HG03460 (cell line): Measurements from ENCODE around the gene FGB.

Source experiments
- ATAC-seq: cut with Tn5 transposase; IDR thresholded peaks from one replicate; pipeline ENCODE4 v1.9.1; 2021; ENCODE audit not compliant: unreplicated experiment

FGB gene

DNA sequence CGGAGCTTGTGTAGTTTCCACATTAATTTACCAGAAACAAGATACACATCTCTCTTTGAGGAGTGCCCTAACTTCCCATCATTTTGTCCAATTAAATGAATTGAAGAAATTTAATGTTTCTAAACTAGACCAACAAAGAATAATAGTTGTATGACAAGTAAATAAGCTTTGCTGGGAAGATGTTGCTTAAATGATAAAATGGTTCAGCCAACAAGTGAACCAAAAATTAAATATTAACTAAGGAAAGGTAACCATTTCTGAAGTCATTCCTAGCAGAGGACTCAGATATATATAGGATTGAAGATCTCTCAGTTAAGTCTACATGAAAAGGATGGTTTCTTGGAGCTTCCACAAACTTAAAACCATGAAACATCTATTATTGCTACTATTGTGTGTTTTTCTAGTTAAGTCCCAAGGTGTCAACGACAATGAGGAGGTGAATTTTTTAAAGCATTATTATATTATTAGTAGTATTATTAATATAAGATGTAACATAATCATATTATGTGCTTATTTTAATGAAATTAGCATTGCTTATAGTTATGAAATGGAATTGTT lies at the start of gene FGB:
Gene FGB (plus strand): TSS at position 315 of the 558 bp plus-strand sequence. CDS start 8 bp downstream, at position 323.
- ATAC-seq = no peak

DNA sequence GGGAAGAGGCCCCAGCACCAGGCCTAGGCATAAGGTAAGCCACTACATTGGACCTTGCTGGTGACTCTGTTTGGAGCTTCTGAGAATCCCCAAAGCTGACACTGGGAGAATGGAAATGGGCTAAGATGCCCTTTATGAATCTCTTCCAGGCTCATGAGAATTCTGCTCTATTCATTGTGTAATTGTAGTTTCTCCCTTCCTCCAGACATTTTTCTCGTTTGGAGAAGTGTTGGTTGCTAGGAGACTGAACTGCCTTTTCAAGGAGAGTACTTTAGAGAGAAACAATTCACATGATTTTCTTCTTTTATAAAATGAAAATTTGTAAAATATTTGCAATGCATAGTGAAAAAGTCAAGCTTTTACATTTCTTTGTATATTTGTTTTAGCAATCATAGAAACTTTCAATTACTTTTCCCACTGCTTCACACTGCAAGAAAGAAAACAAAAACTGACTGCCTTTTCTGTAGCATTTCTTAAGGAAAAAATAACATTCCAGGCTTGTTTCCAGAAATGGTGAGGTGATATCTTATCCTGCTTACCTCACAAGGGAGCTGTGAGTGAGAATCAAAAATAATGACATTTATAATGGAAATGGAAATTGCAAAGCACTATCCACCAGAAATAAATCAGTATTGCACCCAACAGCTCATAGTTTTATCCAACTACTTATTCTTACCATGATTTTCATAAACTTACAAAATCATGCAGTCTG lies 46.3 kb upstream of the FGB start:
- ATAC-seq = no peak

DNA sequence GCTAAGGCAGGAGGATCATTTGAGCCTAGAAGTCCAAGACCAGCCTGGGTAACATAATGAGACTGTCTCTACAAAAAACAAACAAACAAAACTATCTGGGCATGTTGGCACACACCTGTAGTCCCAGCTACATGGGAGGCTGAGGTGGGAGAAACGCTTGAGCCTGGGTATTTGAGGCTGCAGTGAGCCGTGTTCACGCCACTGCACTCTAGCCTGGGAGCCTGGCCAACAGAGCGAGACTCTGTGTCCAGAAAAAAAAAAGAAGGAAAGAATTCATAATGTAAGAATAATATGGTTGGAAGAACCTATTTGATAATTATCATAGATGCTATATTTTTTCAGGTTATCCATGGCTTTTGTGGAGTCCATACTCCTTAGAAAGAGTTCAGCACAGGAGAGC lies 45.2 kb upstream of the FGB start:
- no peak for ATAC-seq

DNA sequence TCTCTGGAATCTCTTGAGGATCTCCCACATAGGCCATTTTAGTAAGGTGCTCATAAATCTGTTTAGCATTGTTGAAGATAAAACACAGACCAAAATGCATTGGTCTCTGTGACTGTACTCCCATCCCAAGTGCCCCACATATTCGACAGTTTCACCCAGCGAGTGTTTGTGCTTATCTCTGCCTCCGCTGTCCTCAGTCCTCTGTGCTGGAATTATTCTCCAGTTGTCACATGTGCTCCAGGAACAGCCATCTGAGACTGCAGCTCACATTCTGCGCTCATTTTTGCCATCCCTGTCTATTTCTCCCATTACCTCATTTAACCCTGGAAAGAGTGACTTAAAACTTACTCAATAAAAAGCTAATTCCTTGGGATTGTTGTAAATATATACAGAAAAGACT lies 43.6 kb upstream of the FGB start:
- ATAC-seq = no peak

DNA sequence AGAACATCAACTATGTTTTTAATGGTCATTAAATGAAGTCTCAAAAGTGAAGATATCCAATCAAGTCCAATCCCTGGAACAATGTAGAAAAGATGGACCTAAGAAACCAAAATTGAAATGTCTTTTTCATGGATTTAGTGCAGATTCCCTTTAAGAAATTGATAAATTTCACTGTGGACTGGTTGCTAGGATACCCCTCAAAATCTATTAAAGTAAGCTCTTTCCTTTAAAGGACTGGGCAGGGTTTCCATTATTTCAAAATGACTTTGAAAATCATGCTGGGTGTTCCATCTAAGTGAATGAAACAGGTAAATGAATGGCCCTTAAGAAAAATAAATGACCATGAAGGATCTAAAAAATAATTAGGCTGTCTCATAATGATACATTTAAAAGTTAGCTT lies 41.2 kb upstream of the FGB start:
- ATAC-seq = no peak

DNA sequence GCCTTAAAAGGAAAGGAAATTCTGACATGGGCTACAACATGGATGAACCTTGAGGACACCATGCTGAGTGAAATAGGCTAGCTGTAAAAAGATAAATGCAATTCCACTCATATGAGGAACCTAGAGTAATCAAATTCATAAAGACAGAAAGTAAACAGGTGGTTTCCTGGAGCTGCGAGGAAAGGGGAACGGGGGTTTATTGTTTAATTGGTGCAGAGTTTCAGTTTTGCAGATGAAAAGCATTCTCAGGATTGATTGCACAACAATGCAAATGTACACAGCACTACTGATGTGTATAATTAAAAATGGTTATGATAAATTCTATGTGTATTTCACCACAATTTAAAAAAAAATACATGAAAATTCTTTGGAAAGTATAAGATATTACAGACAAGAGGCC lies 36.7 kb upstream of the FGB start:
- no peak for ATAC-seq

DNA sequence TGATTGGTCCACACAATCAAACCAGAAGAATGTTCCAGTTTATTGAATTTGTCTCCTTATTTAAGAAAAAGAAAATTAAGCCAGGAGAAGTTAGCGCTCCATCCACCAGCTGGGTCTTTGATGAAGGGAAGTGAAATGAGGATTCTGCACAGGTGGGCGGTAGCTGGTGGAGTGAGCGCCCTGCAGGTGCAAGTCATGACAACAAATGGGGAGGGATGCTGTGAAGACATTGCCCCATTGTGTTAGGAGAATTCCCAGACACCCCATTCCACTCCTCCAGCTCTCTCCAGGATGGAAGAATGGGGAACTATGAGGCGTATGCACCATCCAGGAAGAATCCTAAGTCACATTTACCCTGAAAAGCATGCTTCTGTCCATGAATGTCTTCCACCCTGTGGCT lies 35.5 kb upstream of the FGB start:
- ATAC-seq = no peak

DNA sequence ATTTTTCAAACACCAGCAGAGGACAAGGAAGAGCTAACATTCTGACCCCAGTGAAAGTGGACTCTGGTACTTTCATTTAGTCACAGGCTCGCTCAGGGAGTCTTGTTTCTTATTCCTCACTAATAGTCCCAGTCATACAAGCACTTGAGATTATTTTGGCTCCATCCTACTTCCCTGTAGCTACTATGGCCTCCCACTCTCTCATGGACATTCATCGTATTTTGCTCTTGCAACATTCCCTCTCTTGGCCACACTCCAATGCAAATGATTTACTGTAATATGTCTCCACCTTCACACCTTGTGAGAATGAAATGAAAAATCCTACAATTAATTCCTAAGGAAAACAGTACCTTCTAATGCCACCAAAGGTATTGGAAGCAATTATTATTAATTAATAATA lies 33.9 kb upstream of the FGB start:
- no peak for ATAC-seq

DNA sequence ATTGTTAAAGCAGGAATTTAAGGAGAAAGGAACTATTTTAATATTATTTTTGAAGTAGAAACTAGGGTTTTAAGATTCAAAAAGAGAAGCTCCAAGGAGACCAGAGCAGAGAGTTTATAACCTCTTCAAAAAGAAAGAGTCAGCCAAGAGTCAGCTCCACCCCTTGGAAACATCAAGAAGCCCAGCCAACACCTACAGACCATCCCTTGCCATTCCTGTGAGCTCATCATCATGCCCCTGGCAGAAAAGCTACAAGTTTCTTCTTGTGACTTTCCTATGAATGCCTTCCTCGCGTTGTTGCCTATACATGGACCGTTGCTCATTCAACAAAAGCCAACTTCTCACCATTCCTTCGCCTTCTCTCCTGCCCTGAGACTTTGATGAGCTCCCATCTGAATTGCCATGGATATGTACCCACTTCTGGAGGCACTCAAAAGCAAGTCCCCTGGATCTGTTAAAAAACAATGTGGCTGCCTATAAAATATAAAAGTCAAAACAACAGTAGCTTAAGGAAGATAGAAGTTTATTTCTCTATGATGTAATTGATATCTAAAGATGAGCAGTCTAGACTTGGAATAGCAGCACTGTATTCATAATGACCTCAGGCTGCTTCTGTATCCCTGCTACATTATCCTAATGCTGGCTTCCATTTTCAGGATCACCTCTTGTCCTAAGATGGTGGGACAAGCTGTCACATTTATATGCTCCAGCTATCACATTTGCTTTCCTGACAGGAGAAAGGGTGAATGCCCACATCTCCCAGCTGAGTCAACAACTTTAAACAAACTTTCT lies 32.9 kb upstream of the FGB start:
- ATAC-seq = no peak

DNA sequence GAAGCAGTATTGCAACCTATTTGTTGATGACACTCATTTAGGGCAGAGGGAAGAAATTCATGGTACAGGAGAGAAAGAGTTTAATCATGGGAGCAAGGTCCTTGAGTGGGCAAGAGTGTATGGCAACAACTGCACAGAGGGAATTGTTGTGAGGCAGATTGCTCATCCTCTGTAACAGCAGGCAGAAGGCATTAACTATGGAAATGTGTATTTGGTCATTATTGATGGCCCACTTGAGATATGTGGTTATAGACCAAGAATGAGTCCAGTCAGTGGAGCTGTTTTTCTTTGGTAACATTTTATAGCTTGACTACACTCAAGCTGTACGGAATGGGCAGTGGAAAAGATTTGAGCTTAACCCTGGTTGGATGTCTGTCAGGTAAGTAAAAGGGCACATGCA lies 28.5 kb upstream of the FGB start:
- ATAC-seq = no peak

DNA sequence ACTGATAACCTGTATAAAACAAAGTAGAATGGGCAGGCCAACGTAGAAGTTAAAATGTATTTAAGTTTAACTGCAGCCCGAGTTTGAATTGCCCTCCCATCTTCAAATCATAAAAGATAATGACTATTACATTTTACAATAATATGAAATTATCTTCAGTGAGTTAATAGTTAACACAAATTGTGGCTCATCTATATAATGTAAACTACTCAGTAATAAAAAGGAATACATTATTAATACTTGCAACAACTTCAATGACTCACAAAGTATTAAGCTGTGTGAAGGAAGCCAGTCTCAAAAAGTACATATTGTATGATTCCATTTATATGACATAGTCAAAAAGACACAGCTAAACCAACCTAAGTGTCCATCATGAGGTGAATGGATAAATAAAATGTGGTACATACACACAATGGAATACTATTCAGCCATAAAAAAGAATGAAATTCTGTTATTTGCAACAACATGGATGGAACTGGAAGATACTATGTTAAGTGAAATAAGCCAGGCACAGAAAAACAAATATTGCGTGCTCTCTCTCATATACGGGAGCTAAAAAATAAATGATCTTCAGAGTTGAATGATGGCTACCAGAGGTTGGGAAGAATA lies 20.4 kb upstream of the FGB start:
- ATAC-seq = no peak

DNA sequence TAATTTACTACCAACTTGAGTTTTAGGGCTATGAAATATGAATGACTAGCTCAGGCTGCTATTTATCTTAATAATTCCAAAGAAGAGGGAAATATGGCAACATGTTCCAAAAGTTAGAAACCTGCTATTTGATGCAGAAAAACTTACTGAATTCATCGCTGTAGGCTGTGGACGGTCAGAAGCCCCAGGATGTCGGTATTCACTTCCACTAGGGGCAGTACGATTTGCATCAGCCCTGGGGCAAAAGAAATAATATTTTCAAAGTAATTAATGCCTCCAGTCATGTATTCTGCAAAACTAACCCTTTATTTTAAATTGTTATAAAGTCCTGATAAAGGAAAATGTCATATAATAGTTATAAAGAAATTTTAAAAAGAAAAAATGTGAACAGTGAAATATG lies 17.1 kb upstream of the FGB start:
- no peak for ATAC-seq

DNA sequence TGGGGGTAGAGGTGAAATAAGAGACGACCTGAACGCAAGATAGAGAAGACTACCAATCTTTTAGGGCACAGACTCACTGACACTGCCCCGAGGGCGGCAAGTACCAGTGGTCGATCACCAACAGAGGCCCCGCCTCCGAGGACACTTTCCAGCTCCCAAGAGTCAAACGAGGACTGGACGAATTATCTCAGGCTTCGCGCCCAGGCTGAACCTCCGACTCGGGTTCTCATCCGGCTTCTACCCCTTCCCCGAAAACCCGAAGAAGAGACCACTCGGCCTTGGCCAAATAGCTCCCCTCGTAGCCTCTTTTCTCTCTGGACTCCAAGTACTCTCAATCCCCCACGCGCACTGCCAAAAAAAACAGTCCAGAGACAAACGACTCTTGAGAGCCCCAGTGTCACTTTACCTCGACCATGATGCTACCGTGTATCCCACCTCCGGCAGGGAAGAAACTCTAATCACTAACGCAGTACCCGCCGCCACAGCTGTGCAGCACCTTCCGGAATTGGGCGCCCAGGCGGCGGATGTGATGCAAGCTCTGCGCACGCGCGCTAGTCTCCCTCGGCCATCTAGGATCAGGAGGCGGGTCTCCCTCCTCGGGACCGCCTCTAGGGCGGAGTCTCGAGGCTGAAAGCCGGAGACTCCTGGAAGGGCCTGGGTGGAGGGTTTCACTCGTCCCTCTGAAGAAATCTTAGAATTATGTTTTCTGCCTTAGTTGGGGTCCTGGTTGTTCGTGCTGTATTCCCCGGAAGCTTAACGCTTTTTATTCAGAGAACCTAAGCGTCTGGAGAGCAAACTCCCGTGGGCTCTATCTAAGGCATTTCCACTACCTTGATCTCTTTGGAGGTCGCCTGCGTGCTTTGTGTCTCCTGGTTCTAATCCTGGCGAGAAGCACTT lies 12.7 kb upstream of the FGB start, which contains the start of gene PLRG1:
Gene PLRG1 (minus strand): TSS at position 507 of the 897 bp plus-strand sequence. CDS start 92 bp downstream, at position 415.
- ATAC-seq = peak; percentile 98

DNA sequence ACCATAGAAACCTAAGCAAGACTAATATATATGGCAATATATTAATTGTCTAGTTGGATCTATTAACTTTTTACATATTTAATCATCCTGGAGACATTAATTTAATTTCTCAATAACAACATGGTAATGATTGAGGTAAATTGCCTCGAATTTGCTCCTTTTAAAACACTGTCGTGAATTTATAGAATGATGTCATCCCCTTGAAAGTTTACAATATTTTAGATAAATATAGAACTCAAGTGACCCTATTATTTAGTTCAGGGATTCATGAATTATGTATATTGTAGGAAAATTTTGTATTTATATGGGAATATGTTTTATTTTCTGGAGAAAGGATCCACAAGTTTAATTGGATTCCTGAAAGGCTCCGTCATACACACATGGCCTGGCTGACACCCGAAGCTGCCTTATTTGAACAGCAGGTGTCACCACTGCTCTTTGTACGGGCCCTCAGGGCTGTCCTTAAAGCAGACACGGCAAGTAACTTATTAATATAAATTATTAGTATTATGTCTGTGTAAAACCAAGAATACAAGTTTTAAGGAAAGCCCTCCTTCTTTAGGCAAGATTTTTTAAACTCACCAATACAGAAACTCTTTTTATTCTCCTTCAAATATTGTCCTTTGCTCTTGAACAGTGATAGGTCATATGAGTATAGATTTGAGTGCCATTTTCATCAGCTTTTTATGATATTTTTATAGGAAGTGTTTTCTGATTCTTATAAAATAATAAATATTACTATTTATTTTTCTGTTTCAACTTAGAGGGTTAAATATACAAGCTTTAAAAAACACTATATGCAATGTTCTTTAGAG lies 10.7 kb upstream of the FGB start:
- peak; percentile 49 for ATAC-seq

DNA sequence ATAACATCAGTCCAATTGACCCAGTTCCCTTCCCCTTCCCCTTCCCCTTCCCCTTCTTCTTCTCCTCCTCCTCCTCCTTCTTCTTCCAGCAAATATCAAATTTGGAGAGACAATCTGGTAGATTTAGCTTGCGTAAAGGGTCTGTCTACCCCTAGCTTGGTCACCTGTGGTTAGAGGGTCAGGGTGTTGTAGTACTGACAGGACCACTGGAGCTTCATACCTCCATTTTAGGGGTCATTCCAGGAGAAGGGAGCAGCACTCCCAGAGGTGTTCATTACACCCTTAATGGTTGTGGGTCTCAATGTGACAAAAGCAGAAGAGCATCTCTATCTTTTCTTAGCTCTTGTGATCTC lies 3.7 kb upstream of the FGB start:
- peak; percentile 14 for ATAC-seq

DNA sequence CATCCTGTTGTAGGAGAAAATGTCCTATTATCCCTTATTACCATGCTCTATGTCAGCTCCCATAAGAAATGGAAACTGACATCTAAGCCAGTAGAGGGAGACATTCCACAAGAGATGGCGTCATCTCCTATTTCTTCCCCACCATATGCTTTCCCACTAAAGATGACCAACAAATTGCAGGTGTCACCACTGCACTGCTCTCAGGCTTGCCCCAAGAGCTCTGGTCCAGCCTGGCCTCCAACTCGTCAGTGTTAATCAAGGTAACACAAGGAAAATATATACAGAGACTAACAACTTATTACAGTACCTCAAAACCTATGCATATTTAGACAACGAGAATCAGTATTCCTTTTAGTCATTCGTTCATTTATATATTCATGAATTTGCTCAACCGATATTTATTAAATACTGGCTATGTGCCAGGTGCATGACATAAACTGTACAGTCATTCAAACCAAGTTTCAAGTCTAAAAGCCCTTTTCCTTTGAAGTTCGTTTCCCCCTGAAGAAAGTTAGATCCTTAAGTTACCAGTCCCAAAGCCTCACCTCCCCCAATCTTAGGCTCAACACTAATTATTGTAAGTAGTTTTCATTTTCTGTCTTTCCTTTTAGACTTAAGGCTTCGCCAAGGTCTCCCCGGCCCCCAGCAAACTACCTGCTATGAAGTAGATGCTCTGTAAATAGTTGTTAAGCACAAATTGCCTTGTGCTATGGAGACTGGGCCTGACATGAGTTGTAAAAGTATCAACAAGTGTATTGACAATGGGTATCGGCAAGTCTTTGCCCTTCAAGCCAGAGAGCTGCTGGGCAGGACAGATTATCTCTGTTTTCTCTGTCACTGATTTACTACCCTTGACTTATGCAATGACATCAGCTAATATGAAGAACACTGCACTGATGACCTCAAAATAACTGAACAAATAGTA lies 3.1 kb upstream of the FGB start:
- peak; percentile 80 for ATAC-seq

DNA sequence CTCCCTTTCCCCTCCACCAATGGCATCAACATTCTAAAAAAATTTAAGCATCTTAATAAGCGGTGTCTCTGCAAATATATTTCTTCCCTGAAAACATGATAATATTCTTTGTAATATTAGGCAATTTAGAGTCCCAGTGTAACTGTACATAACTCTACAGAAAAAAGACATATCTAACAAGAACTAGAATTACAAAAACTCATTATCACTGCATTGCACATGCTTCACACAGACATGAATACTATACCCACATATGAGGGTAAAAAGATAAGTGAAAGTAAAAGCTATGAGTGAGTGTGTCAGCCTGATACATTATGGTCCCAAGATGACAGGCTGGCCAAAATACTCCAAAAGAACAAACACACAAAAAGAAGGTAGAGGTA lies 2.4 kb upstream of the FGB start:
- ATAC-seq = no peak

DNA sequence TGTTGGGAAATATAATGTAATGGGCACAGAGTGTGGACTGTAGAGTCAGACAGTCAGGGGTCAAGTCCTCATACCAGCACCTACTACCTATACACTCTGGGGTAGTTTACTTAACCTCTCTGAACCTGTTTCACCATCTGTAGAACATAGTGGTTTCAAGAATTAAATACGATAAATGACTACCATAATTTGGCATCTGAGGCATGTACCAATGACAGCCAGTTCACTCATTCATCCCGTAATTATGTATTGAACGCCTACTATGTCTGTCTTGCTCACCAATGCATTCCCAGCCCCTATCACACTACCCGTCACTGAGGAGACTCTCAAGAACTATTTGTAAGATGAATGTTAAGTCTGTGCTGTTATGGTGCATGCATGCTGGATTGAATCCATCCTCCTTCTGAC lies 2.0 kb upstream of the FGB start:
- no peak for ATAC-seq

DNA sequence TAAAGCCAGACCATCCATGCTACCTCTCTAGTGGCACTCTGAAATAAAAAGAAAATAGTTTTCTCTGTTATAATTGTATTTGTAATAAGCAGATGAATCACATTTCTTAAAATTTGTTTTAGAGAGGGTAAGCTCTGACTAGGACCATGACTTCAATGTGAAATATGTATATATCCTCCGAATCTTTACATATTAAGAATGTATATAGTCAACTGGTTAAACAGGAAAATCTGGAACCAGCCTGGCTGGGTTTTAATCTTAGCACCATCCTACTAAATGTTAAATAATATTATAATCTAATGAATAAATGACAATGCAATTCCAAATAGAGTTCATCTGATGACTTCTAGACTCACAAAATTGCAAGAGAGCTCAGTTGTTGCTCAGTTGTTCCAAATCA lies 1.5 kb downstream of the FGB start:
- no peak for ATAC-seq
